Activated T-helper 1 cell treated with anti-CD3 and anti-CD28 coated beads, Interleukin-12 subunit alpha, Interleukin-12 subunit beta, Interleukin-2, Interleukin-4 antibody, amounts not matched to agents 30 ng/mL and 10 ng/mL and 1 ng/mL, durations not matched to agents 14 hours and 24 hours and 36 hours (primary cell): ENCODE data around the gene PRRX2. TPM values are rescaled to one million over a fixed set of nuclear protein-coding genes. Genes with fewer than 3 reads are reported as not detected.

Experiments used
- DNase-seq: peaks from one replicate; pipeline ENCODE4 v3.0.0; 2021; ENCODE audit warnings: low spot score
- H3K27ac Mint-ChIP-seq: one replicate; pipeline ENCODE4 v1.8.0; 2021; ENCODE audit warnings: mild to moderate bottlenecking, mixed read lengths
- H3K27me3 Mint-ChIP-seq: one replicate; pipeline ENCODE4 v1.8.0; 2022; ENCODE audit warnings: mild to moderate bottlenecking, moderate library complexity, mixed read lengths; ENCODE audit not compliant: insufficient read depth
- H3K36me3 Mint-ChIP-seq: one replicate; pipeline ENCODE4 v1.8.0; 2021; ENCODE audit warnings: low read depth, mixed read lengths
- H3K4me1 Mint-ChIP-seq: one replicate; pipeline ENCODE4 v1.8.0; 2021; ENCODE audit warnings: low read depth, mixed read lengths
- H3K4me3 Mint-ChIP-seq: one replicate; pipeline ENCODE4 v1.8.0; 2021; ENCODE audit warnings: mild to moderate bottlenecking, moderate library complexity, mixed read lengths
- H3K9me3 Mint-ChIP-seq: one replicate; pipeline ENCODE4 v1.8.0; 2021; ENCODE audit warnings: mixed read lengths
- intact Hi-C: fragments of 100-400 bp; cut with micrococcal nuclease; formaldehyde crosslinking; loops from one replicate; pipeline ENCODE4 v1.15.1; 2024
- total RNA-seq: library from RNA; stranded (reverse); gene quantifications from 2 replicates; pipeline ENCODE4 v1.2.3, GENCODE V29; 2022

The PRRX2 gene
- total RNA-seq, 1 donor from 2014 or later, result 7.8 TPM

GRCh38 chr9:129731477-129732085 is 66.1 kb downstream of the PRRX2 start:
- no peak overlapping the region for H3K27ac Mint-ChIP-seq
- no peak overlapping the region for H3K4me3 Mint-ChIP-seq
- no peaks in the 10 kb centered on the region for H3K4me1 Mint-ChIP-seq
- H3K9me3 Mint-ChIP-seq, result no peaks in the 10 kb centered on the region
- no peaks in the 10 kb centered on the region for H3K36me3 Mint-ChIP-seq
- intact Hi-C loops, result no loop called here
- peaks cover 19% of the 10 kb centered on the region for H3K27me3 Mint-ChIP-seq
- DNase-seq, result no peak

GRCh38 chr9:129732100-129732499 is 66.7 kb downstream of the PRRX2 start:
- no peak overlapping the region for H3K27ac Mint-ChIP-seq
- H3K36me3 Mint-ChIP-seq, result no peaks in the 10 kb centered on the region
- no peaks in the 10 kb centered on the region for H3K4me1 Mint-ChIP-seq
- H3K27me3 Mint-ChIP-seq, result peaks cover 19% of the 10 kb centered on the region
- intact Hi-C loops, result no loop called here
- no peaks in the 10 kb centered on the region for H3K9me3 Mint-ChIP-seq
- no peak overlapping the region for H3K4me3 Mint-ChIP-seq
- no peak for DNase-seq

- Mint-ChIP-seq H3K27me3 (peaks cover 20% of the 10 kb centered on the region), H3K36me3 (no peaks in the 10 kb centered on the region), H3K27ac (no peak overlapping the region), H3K4me3 (no peak overlapping the region), H3K9me3 (no peaks in the 10 kb centered on the region), H3K4me1 (peaks cover 2% of the 10 kb centered on the region)
- intact Hi-C loops, result no loop called here
- no peak for DNase-seq
These were observed 67.6 kb downstream of the PRRX2 start for GRCh38 chr9:129732946-129733631.

- no peak for DNase-seq
- intact Hi-C loops, result no loop called here
- Mint-ChIP-seq H3K36me3 (no peaks in the 10 kb centered on the region), H3K4me1 (peaks cover 7% of the 10 kb centered on the region), H3K9me3 (no peaks in the 10 kb centered on the region), H3K27me3 (peaks cover 20% of the 10 kb centered on the region), H3K27ac (no peak overlapping the region), H3K4me3 (no peak overlapping the region)
These were observed 68.1 kb downstream of the PRRX2 start for GRCh38 chr9:129733632-129733953.

GRCh38 chr9:129735546-129735945 is 70.1 kb downstream of the PRRX2 start:
- Mint-ChIP-seq H3K27ac (no peak overlapping the region), H3K4me1 (peaks cover 7% of the 10 kb centered on the region), H3K9me3 (no peaks in the 10 kb centered on the region), H3K36me3 (no peaks in the 10 kb centered on the region), H3K27me3 (peaks cover 9% of the 10 kb centered on the region), H3K4me3 (no peak overlapping the region)
- no peak for DNase-seq
- intact Hi-C loops, result no loop called here

GRCh38 chr9:129736334-129736733 is 70.9 kb downstream of the PRRX2 start:
- Mint-ChIP-seq H3K27me3 (peaks cover 7% of the 10 kb centered on the region), H3K9me3 (no peaks in the 10 kb centered on the region), H3K36me3 (no peaks in the 10 kb centered on the region), H3K27ac (no peak overlapping the region), H3K4me1 (peaks cover 7% of the 10 kb centered on the region), H3K4me3 (no peak overlapping the region)
- no peak for DNase-seq
- intact Hi-C loops, result no loop called here

GRCh38 chr9:129737479-129738274 is 72.2 kb downstream of the PRRX2 start:
- peak; percentile 77 for DNase-seq
- peaks cover 7% of the 10 kb centered on the region for H3K4me1 Mint-ChIP-seq
- peak overlapping the region; percentile 64 for H3K4me3 Mint-ChIP-seq
- peak overlapping the region; percentile 49 for H3K27ac Mint-ChIP-seq
- H3K36me3 Mint-ChIP-seq, result no peaks in the 10 kb centered on the region
- intact Hi-C loops, result loop anchor here (1.0 kb wide), 3 partner anchors 46 to 95 kb away; partner anchors contain the start of gene ASB6
- no peaks in the 10 kb centered on the region for H3K9me3 Mint-ChIP-seq
- peaks cover 7% of the 10 kb centered on the region for H3K27me3 Mint-ChIP-seq

GRCh38 chr9:129739432-129739831 is 74.0 kb downstream of the PRRX2 start:
- intact Hi-C loops, result no loop called here
- H3K27me3 Mint-ChIP-seq, result peaks cover 9% of the 10 kb centered on the region
- DNase-seq, result no peak
- H3K27ac Mint-ChIP-seq, result no peak overlapping the region
- H3K4me3 Mint-ChIP-seq, result peak overlapping the region; percentile 49
- H3K9me3 Mint-ChIP-seq, result no peaks in the 10 kb centered on the region
- peaks cover 7% of the 10 kb centered on the region for H3K4me1 Mint-ChIP-seq
- no peaks in the 10 kb centered on the region for H3K36me3 Mint-ChIP-seq

GRCh38 chr9:129740174-129740573 is 74.7 kb downstream of the PRRX2 start:
- no peak for DNase-seq
- H3K27ac Mint-ChIP-seq, result no peak overlapping the region
- H3K4me3 Mint-ChIP-seq, result no peak overlapping the region
- peaks cover 9% of the 10 kb centered on the region for H3K27me3 Mint-ChIP-seq
- H3K4me1 Mint-ChIP-seq, result peaks cover 7% of the 10 kb centered on the region
- H3K36me3 Mint-ChIP-seq, result no peaks in the 10 kb centered on the region
- no peaks in the 10 kb centered on the region for H3K9me3 Mint-ChIP-seq
- intact Hi-C loops, result no loop called here

GRCh38 chr9:129740666-129741464 is 75.4 kb downstream of the PRRX2 start:
- peaks cover 9% of the 10 kb centered on the region for H3K27me3 Mint-ChIP-seq
- H3K27ac Mint-ChIP-seq, result no peak overlapping the region
- H3K36me3 Mint-ChIP-seq, result no peaks in the 10 kb centered on the region
- peaks cover 7% of the 10 kb centered on the region for H3K4me1 Mint-ChIP-seq
- no peak for DNase-seq
- H3K4me3 Mint-ChIP-seq, result no peak overlapping the region
- intact Hi-C loops, result no loop called here
- H3K9me3 Mint-ChIP-seq, result no peaks in the 10 kb centered on the region

GRCh38 chr9:129745200-129745599 is 79.8 kb downstream of the PRRX2 start:
- no peak for DNase-seq
- no peaks in the 10 kb centered on the region for H3K9me3 Mint-ChIP-seq
- H3K4me3 Mint-ChIP-seq, result no peak overlapping the region
- H3K36me3 Mint-ChIP-seq, result no peaks in the 10 kb centered on the region
- peaks cover 6% of the 10 kb centered on the region for H3K27me3 Mint-ChIP-seq
- H3K4me1 Mint-ChIP-seq, result no peaks in the 10 kb centered on the region
- H3K27ac Mint-ChIP-seq, result no peak overlapping the region
- intact Hi-C loops, result no loop called here

GRCh38 chr9:129746092-129746777 is 80.8 kb downstream of the PRRX2 start:
- intact Hi-C loops, result no loop called here
- Mint-ChIP-seq H3K27ac (no peak overlapping the region), H3K27me3 (peaks cover 6% of the 10 kb centered on the region), H3K36me3 (no peaks in the 10 kb centered on the region), H3K9me3 (no peaks in the 10 kb centered on the region), H3K4me1 (no peaks in the 10 kb centered on the region), H3K4me3 (no peak overlapping the region)
- DNase-seq, result no peak
